GM18519 (cell line): ENCODE data around the gene ZSCAN4.

Experiments used
- ATAC-seq: cut with Tn5 transposase; IDR thresholded peaks from one replicate; pipeline ENCODE4 v1.9.1; 2021; ENCODE audit warnings: mild to moderate bottlenecking, moderate library complexity; ENCODE audit not compliant: unreplicated experiment, low FRiP score

Gene ZSCAN4, protein sequence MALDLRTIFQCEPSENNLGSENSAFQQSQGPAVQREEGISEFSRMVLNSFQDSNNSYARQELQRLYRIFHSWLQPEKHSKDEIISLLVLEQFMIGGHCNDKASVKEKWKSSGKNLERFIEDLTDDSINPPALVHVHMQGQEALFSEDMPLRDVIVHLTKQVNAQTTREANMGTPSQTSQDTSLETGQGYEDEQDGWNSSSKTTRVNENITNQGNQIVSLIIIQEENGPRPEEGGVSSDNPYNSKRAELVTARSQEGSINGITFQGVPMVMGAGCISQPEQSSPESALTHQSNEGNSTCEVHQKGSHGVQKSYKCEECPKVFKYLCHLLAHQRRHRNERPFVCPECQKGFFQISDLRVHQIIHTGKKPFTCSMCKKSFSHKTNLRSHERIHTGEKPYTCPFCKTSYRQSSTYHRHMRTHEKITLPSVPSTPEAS

DNA sequence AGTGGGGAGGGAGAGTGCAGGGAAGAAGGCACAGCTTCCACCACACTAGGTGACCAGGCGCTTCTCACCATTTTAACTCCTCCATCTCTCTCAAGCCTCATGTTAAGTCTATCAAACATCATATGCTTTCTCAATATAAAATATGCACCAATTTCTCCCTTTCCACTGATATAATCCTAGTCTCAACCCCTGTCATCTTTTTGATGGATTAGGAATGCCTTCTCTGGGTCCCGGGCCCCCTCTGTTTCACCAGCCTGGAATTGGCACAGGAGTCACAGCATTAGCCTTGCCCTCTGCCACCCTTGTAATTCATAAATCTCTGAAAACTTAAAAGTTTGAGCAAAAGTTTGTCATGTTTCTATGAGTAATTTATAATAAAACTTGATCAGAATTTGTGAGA, at the start of gene ZSCAN4:
TSS of gene ZSCAN4 (plus strand) at position 301 of the 400 bp plus-strand sequence. CDS start 7,211 bp downstream, outside the sequence.
- no peak for ATAC-seq

GRCh38 chr19:57620673-57621348, 47.9 kb upstream of the ZSCAN4 start:
- ATAC-seq = no peak

GRCh38 chr19:57623091-57623490, 45.6 kb upstream of the ZSCAN4 start:
- no peak for ATAC-seq

DNA sequence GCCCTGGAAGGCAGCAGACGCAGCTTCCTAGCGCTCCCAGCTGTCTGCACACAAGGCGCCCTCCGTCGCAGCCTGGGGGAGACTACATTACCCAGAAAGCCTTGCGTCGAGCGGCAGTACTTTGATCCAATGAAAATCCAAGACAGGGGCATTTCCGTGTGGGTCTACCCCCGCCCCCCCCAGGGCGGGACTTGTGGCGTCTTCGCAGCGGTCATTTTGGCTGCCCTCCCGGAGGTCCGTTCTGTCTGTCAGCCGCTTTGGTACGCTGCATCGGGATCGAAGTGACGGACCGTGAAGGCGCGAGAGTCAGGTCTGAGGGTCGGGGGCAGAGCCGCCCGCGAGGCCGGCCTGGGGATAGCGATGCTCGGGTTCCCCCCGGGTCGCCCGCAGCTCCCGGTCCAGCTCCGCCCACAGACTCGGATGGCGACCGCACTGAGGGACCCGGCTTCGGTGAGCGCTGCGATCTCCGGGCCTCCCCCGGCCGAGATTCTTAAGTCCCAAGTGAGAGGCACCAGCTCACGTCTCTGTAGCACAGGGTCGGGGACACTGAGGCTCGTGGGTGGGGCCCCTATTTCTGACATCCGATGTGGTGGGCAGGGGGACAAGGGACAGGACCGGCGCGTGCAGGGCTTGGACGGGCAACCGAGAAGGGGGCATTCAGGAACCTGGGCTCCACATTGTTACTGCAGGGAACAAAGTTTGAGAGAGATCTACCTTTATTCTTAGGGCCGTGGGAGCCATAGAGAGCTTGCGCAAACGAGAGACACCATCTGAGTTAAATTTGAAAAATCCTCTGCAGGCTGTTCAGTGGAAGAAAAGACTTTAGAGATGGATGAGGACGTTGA, 35.5 kb upstream of the ZSCAN4 start, which contains the start of gene ZNF211:
TSS of gene ZNF211 (plus strand) at position 182 of the 845 bp plus-strand sequence. CDS start at position 361, 179 bp downstream.
- ATAC-seq = peak; percentile 80

- ATAC-seq = no peak
These were observed 35.0 kb upstream of the ZSCAN4 start for GRCh38 chr19:57633832-57634131.

- no peak for ATAC-seq
These were observed 31.4 kb upstream of the ZSCAN4 start for GRCh38 chr19:57637379-57637778.

DNA sequence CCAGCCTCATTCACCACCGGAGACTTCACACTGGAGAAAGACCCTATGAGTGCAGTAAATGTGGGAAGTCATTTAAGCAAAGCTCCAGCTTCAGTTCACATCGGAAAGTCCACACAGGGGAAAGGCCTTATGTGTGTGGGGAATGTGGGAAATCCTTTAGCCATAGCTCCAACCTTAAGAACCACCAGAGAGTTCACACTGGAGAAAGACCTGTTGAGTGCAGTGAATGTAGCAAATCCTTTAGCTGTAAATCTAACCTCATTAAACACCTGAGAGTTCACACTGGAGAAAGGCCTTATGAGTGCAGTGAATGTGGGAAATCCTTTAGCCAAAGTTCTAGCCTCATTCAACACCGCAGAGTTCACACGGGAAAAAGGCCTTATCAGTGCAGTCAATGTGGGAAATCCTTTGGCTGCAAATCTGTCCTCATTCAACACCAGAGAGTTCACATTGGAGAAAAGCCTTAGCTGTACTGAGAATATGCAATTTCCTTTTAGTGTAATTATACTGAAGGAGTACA, 27.0 kb upstream of the ZSCAN4 start:
- no peak for ATAC-seq

DNA sequence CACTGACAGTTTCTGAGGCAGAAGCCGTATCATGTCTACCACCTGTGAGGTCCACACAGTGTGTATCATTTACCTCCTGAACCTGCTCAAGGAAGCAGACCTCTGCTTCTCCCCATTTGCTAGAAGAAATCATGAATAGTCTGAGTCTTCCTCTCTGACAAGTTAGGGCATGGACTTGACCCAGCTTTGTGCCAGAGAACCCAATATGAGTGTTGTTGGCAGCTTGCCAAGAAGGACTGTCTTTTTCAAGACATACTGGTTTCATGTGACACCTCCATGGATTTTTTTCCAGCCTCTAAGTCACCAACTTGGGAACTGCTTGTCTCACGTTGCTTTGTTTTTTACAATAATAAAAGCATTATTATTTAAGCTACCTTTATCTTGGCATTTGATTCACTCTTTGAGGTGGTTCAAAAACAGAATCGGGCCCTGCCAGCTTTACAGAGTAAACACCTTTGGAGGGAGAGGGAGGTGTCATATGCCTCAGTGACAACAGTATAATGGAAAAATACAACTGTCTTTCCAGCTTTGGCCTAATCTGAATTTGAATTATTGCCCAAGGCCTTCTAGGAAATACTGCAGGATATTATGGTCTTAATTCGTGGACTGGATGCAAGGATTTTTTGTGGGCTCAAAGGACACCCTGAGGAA, 26.2 kb upstream of the ZSCAN4 start:
- ATAC-seq = no peak

DNA sequence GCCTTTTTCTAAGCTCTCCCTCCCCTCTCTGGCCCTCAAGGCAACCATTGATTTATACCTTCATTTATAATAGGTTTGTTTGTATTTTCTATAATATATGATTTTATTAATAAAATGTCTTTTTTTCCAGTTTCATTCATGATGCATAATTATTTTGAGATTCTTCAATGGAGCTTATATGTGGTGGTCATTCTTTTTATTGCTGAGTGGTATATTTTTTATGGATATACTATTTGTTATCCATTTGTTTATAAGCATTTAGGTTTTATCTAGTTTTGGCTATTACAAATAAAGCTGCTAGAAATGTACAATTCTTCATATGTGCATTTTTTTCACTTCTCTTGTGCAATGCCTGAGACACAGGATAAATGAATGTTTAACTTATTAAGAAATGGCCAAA, 25.0 kb upstream of the ZSCAN4 start:
- ATAC-seq = no peak

GRCh38 chr19:57648331-57649003, 20.3 kb upstream of the ZSCAN4 start:
- ATAC-seq = no peak

GRCh38 chr19:57651654-57651996, 17.1 kb upstream of the ZSCAN4 start:
- ATAC-seq = no peak

- ATAC-seq = no peak
These were observed 15.0 kb upstream of the ZSCAN4 start for GRCh38 chr19:57653689-57654088.

- no peak for ATAC-seq
These were observed 13.3 kb upstream of the ZSCAN4 start for GRCh38 chr19:57655443-57655842.

DNA sequence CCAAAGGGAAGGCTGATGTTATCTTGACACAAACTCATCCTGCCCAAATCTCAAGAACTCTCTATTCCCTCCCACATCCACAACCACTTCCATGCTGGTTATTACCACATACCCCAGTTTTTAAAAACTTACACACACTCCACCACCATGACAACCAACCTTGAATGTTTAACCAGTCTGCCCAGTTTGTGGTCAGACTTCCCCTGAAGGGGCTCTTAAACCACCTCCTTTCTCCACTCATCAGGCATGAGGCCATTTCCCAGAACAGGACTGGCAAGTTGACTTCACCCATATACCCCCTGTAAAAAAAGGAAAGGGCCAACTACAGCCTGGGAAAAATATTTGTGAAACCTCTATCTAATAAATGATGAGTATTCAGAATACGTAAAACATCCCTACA, 12.4 kb upstream of the ZSCAN4 start:
- no peak for ATAC-seq

- no peak for ATAC-seq
These were observed 4.2 kb upstream of the ZSCAN4 start for GRCh38 chr19:57664269-57665127.

DNA sequence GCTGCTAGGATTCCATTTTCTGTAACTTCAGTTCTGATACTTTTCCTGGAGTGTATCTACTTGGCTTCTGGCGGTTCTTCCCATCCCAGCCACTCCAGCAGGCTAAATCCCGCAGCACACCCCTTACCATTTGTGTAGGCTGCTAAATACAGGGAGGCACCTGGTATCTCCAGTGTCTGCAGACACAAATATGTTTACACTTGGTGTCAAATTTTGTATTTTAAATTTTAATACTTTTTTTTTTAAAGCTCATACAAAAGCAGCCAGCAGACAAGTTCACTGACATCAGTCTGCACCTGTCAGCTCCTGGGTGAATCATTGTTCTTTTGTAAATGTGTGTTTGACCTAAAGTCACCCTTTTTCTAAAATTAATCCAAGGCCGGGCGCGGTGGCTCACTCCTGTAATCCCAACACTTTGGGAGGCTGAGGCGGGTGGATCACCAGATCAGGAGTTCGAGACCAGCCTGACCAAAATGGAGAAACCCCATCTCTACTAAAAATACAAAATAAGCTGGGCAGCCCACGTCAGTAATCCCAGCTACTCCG, 3.4 kb upstream of the ZSCAN4 start:
- no peak for ATAC-seq

DNA sequence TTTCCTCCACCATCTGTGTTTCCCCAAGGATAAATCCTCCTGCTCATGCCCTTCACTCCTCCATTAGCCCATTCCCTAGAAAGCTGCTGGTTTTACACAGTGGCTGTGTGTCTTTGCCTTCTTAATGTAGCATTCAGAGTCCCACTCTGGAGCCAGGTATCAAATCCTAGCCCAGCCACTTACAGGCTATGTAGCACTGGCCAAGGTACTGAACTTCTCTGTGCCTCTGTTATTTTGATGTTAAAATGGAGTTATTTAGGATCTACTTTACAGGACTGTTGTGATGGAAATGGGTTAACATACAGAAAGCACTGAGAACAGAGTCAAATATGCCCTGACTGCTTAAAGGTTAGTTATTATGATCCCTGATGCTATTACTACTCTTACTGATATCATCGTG, 1.5 kb upstream of the ZSCAN4 start:
- ATAC-seq = no peak

- ATAC-seq = no peak
These were observed 2.6 kb downstream of the ZSCAN4 start for GRCh38 chr19:57671124-57671895.
